GM12892 (cell line): ENCODE measurements around the gene FLNB.

Source experiments
- POLR2A ChIP-seq: IDR thresholded peaks from 2 replicates; pipeline ENCODE4 v1.6.1; 2011; ENCODE audit warnings: low read depth, low read length, control low read depth
- POLR2AphosphoS5 ChIP-seq: IDR thresholded peaks from 2 replicates; pipeline ENCODE4 v1.6.1; 2011; ENCODE audit warnings: low read depth, low read length, control low read depth
- TAF1 ChIP-seq: IDR thresholded peaks from 2 replicates; pipeline ENCODE4 v1.6.1; 2011; ENCODE audit warnings: low read depth, mild to moderate bottlenecking, control low read depth, low read length, borderline replicate concordance

DNA sequence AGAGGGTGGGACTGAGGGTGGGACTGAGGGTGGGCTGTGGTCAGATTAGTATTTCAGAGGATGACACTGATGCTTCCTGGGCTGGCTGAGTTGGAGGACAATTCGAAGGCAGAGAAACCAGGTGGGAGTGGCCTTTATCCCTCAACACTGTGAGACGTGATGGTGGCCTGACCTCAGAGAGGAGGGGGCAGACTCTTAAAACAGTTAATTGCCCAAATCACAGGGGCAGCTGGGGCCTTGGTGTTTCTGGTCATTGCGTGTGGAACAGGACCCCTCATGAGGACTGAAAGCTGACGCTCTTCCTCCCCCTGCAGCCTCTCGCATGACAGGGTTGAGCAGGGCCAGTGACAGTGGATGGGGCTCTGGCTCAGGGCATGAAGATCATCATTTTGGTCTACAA is 183.8 kb downstream of the FLNB start:
- no peak for TF ChIP-seq TAF1
- TF ChIP-seq POLR2A: no peak
- no peak for TF ChIP-seq POLR2AphosphoS5
